Left renal cortex interstitium (tissue), 4 donors: ENCODE measurements around the gene CLRN1. TPM values are rescaled to one million over a fixed set of nuclear protein-coding genes. Genes with fewer than 3 reads are reported as not detected.
"Not testable (repeated sequence)": the region's sequence is repeated elsewhere in the genome, so short reads cannot be mapped to it uniquely, and the experiment has no call there.

Experiments
- DNase-seq, 4 donors: peaks; one replicate each; pipeline ENCODE4 v3.0.0-alpha.2; 2013; ENCODE audit warnings: low read depth in 4 of 4, low spot score in 2 of 4, missing footprints in 1 of 4
- polyA plus RNA-seq, 4 donors: library from polyadenylated mRNA; unstranded; fragments of 120-200 nt; gene quantifications; one replicate each; pipeline ENCODE4 v1.2.1, GENCODE V29; 2013; ENCODE audit not compliant: insufficient read length in 4 of 4

Gene CLRN1, protein sequence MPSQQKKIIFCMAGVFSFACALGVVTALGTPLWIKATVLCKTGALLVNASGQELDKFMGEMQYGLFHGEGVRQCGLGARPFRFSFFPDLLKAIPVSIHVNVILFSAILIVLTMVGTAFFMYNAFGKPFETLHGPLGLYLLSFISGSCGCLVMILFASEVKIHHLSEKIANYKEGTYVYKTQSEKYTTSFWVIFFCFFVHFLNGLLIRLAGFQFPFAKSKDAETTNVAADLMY
- polyA plus RNA-seq: not detected

DNA sequence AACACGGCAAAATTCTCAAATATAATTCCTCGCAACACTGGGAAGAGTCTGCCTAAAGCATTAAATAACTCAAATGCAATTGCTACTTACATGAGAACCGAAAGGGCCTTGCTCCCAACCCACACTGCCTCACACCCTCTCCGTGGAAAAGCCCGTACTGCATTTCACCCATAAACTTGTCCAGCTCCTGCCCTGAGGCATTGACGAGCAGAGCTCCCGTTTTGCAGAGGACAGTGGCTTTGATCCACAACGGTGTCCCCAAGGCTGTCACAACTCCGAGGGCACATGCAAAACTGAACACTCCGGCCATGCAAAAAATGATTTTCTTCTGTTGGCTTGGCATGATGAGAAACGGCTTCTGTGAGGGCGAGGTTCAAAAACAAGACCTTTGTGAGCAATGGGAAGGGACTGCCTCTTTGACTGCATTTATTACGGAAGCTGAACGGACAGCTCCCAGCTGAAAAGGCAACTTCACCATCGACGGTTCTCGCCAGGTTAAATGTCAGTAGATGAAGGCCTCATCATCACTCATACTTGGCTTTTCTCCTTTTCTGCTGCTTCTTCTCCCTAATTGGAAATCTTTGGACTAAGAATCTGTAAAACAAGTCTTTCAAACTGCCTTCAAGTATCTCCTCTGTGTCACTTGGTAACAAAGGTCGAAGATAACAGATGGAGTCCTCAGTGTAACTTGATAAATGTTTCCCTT lies at the start of gene CLRN1:
Gene CLRN1, minus strand, starts transcription at position 362 of the 706 bp plus-strand sequence. Its CDS starts 19 bp downstream, at position 343.
- peak in 1 of 4 donors; percentile 3 for DNase-seq

DNA sequence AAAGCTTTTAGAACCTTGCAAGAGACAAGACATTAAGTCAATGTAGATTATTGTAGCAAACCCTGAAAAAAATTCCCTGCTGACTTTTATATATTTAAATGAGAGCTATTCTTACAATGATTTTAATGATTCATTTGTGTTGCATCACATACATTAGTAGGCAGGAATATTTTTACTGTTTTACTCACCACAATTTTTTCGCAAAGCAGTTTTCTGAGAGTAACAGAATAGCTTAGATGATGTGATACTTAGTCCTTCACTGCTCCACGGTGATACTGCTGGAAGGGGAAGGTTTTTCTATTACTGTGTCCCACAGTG lies 43.9 kb upstream of the CLRN1 start:
- DNase-seq: no peak

- no peak for DNase-seq
Measured at GRCh38 chr3:151015767-151016477, 43.4 kb upstream of the CLRN1 start.

- no peak for DNase-seq
Measured at GRCh38 chr3:151015181-151015580, 42.7 kb upstream of the CLRN1 start.

DNA sequence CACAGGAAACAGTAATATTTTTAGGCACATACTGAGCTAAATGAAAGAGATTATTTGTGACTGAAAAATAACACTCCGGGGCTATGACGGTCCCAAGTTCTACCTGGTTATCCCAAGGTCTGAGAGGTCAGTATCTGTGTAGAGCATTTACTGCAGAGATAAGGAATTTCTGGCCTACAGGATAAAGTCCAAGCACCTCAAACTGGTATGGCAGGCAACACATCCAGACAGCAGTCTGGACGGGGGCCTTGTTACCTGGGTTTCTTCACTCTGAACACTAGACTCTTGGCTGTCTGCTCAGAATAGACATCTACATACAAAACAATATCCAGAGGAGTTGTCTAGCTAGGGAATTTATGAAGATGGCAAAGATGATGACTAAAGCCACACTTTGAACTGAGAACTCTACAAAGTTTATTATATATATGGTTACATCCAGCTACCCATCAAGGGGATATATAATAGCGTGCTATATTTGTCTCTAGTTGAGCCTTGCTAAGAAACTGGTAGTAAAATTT lies 42.0 kb upstream of the CLRN1 start:
- DNase-seq: no peak

DNA sequence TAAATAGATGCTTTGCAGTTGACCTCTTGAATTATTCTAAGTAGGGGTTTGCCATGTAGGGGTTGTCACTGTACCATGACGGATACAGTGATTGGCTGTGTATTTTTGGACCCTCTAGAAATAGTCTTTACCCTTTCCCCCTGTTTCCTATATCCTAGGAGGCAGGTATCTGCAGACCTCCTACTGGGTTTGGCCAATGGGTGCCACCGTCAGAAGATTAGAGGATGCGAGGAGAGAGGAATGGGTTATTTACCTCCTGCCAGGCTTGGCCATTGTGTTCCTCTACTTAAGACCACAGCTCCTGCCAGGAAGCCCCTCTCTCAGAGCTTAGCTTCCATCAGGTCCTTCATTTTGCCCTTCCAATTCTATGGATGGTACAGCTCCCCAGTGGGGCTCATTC lies 40.2 kb upstream of the CLRN1 start:
- DNase-seq: no peak

GRCh38 chr3:151011427-151011826 lies 38.9 kb upstream of the CLRN1 start:
- DNase-seq: peak in 1 of 4 donors; percentile 10

GRCh38 chr3:151009981-151010380 lies 37.5 kb upstream of the CLRN1 start:
- DNase-seq: no peak

GRCh38 chr3:151009430-151009829 lies 36.9 kb upstream of the CLRN1 start:
- DNase-seq: no peak

GRCh38 chr3:151008699-151009098 lies 36.2 kb upstream of the CLRN1 start:
- DNase-seq: peak in 1 of 4 donors; percentile 12

GRCh38 chr3:151003768-151004134 lies 31.2 kb upstream of the CLRN1 start:
- no peak for DNase-seq

DNA sequence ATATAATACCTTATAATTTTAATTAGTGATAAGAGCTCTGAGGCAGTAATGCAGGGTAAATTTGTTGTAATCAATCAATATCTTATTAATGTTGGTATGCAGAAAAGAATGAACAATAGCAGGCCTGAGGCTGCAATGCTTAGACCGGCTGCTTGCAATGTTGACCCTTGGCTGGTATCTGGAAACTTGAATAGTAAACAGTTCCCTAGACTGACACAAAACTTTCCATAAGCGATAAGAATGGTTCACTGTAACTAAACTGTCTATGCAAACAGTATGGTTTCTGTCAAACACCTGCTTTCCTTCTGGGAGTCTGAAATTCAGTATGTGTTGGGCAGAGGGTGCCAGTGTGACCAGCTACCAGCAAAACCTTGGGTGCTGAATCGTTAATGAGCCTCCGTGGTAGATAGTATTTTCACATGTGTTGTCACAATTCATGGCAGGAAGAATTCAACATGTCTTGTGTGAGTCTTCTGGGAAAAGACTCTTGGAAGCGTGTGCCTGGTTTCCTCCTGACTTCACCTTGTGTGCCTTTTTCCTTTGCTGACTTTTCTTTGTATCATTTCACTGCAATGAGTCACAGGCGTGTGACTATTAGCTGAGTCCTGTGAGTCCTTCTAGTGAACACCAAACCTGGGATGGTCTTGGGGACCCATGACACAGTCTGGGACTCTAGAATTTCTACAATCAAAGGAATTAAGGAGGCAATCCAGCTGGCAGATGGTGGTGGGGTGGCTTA lies 30.7 kb upstream of the CLRN1 start:
- DNase-seq: no peak

GRCh38 chr3:151002003-151002981 lies 29.8 kb upstream of the CLRN1 start:
- no peak for DNase-seq

DNA sequence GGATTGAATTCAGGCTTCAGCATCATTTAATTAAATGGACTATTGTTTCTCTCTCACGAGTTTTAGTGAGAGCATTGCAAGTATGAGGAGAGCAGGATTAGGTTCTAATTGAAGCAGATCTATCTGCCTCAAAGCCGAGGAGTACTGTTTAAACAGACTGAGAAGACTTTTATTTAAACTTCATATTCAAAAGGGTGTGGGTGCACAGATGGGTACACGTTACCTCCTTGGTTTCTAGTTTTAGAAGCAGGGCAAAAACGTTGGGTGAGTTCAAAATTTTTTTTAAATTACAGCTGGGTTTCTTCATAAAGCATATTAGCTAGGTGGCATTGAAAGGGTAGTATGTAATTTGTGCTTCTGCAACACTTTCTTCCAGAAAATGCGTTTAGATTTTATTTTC lies 26.5 kb upstream of the CLRN1 start:
- no peak for DNase-seq

DNA sequence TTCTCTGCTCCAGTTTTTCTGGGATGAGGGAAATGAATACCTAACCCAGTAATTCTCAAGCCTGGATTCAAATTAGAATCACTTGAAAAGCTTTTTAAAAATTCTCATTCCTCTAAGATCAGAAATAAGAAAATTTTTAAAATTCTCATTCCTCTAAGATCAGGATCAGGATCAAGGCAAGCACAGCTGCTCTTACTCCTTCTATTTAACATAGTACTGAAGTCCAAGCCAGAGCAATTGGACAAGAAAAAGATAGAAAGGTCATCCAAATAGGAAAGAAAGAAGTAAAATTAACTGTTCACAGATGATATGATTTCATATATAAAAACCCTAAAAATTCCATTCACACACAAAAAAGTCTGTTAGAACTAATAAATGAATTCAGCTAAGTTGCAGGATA lies 24.2 kb upstream of the CLRN1 start:
- no peak for DNase-seq

DNA sequence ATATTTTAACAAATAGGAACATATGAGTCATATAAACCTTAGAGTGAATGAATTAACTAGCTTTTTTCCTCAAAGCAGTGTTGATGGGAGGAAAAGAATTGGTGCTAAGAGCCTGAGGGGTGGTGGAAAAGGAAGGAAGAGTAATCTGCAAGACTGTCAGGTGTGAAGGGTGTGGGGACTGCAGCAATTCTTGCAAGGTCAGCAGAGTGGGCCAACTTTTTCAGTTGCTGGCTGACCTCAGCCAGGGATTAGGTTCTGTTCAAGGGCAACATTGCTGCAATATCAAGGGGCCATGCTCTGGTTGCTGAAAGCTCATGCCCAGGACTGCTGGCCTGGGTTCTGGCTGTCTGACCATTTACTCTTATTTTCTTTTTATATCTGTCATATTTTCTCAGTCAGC lies 23.0 kb upstream of the CLRN1 start:
- DNase-seq: no peak

DNA sequence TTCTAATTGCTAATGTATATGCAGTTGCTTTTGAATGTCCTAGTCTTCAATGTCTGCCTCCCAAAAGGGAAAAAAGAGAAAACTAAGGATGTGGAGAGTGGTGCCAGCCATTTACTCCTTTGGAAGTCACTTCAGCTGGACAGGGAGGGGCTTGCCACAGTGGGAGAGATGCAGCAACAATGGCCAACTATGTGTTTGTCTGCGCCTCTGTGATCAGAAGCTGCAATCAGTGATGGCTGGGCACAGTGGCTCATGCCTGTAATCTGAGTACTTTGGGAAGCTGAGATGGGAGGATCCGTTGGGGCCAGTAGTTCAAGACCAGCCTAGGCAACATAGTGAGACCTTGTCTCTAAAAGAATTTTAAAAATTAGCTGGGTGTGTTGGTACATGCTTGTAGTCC lies 16.7 kb upstream of the CLRN1 start:
- DNase-seq: no peak

DNA sequence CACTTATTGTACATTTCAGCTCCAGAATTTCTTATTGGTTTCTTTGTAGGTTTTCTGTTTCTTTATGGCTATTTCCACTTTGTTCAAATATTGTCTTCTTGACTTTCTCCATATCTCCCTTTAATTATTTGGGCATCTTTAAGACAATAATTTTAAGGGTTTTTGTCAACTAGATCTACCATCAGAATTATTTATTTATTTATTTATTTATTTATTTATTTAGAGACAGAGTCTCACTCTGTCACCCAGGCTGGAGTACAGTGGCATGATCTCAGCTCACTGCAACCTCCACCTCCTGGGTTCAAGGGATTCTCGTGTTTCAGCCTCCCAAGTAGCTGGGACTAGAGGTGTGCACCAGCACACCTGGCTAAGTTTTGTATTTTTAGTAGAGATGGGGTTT lies 15.9 kb upstream of the CLRN1 start:
- not testable (repeated sequence) for DNase-seq

DNA sequence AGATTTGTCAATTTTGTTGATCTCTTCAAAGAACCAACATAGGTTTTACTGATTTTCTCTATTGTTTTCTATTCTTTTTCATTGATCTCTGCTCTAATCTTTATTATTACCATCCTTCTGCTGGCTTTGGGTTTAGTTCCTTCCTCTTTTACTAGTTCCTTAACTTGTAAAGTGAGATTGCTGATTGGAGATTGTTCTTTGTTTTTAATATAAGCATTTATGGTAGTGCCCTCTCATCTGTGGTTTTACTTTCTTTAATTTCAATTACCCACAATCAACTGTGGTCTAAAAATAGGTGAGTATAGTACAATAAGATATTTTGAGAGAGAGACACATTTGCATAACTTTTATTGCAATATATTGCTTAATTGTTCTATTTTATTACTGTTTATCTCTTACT lies 13.2 kb upstream of the CLRN1 start:
- no peak for DNase-seq

DNA sequence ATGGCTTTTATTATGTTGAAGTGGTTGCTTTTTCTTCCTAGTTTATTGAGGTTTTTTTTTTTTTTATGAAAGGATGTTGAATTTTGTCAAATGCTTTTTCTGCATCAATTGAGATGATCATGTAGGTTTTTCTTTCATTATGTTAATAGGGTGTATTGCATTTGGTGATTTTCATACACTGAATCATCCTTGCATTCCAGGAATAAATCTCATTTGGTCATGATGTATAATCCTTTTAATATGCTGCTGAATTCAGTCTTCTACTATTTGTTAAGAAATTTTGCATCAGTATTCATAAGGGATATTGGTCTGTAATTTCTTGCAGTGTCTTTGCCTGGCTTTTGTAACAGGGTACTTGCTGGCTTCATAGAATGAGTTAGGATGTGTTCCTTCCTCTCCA lies 11.5 kb upstream of the CLRN1 start:
- DNase-seq: no peak
